Central memory CD4-positive, alpha-beta T cell (primary cell): Measurements from ENCODE around the gene SUV39H2.
"Not testable (repeated sequence)": the region's sequence is repeated elsewhere in the genome, so short reads cannot be mapped to it uniquely, and the experiment has no call there.

Experiments used
- DNase-seq: peaks from one replicate; pipeline ENCODE4 v3.0.0; 2022
- total RNA-seq, 3 experiments: gene quantifications; one replicate each; lab custom pipeline; 2026; lab: John Stamatoyannopoulos, UW

The SUV39H2 gene, protein sequence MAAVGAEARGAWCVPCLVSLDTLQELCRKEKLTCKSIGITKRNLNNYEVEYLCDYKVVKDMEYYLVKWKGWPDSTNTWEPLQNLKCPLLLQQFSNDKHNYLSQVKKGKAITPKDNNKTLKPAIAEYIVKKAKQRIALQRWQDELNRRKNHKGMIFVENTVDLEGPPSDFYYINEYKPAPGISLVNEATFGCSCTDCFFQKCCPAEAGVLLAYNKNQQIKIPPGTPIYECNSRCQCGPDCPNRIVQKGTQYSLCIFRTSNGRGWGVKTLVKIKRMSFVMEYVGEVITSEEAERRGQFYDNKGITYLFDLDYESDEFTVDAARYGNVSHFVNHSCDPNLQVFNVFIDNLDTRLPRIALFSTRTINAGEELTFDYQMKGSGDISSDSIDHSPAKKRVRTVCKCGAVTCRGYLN
- 6.4 to 30.2 (median 8.1) reads per million in 3 experiments for total RNA-seq

DNA sequence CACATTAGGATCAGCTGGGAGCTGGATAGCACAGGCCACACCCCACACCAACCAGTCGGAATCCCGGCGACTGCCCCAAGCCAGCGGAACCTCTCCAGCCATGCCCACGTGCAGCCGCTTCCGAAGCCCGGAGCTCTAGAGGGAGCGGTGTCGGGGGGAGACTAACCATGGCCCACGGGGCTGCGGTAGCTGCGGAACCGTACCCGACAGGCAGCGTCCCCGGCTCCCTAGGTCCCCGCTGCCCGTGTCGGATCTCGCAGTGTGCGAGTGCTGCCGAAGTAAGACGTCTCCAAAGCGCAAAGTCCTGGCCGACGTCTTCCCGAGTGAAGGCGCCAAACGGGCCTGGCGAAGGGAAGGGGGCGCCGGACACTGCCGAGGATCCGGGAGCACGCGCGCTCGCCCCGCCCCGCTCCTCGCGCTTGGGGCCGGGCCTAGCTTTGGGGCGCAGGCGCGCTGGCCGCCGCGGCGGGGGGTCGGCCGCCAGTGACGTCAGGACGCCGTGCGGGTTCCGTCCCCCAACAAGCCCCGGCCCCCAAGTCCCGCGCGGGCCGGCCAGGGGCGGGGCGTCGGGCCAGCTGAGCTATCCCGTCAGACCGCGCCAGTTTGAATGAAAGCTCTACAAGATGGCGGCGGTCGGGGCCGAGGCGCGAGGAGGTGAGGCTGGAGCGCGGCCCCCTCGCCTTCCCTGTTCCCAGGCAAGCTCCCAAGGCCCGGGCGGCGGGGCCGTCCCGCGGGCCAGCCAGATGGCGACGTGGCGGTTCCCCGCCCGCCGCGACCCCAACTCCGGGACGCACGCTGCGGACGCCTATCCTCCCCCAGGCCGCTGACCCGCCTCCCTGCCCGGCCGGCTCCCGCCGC is at the start of gene SUV39H2:
Gene SUV39H2 (plus strand): TSS at position 601 of the 858 bp plus-strand sequence. CDS start 23 bp downstream, at position 624.
- DNase-seq, result peak; percentile 88

DNA sequence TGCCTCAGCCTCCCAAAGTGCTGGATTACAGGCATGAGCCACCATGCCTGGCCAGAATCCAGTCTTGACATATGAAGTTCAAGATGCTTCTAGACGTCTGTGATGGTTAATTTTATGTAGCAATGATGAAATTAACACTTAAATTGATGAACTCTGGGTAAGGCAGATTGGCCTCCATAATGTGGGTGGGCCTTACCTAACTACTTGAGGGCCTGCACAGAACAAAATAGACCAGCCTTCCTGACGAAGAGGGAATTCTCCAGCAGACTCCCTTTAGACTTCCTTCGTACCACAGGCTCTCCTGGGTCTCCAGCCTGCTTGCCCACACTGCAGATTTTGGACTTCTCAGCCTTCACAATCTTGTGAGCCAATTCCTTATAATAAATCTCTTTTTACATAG is 45.6 kb upstream of the SUV39H2 start:
- DNase-seq, result no peak

DNA sequence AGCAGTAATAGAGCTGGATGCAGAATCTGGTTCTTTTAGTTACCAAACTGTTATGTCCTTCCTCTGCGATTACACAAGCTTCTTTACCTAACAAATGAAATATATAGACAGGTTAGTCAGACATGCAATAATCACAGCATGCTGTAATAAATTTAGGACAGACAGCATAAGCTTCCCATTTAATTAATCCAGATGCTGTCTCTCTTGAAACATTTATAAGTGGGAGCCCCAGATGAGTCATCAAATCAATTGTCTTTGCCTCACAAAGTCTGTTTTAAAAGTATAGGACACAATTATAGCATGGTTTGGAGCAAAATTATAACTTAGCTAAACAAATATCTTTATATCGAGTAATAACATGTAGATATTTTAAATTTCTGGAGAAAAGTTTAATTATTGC is 42.5 kb upstream of the SUV39H2 start:
- no peak for DNase-seq

DNA sequence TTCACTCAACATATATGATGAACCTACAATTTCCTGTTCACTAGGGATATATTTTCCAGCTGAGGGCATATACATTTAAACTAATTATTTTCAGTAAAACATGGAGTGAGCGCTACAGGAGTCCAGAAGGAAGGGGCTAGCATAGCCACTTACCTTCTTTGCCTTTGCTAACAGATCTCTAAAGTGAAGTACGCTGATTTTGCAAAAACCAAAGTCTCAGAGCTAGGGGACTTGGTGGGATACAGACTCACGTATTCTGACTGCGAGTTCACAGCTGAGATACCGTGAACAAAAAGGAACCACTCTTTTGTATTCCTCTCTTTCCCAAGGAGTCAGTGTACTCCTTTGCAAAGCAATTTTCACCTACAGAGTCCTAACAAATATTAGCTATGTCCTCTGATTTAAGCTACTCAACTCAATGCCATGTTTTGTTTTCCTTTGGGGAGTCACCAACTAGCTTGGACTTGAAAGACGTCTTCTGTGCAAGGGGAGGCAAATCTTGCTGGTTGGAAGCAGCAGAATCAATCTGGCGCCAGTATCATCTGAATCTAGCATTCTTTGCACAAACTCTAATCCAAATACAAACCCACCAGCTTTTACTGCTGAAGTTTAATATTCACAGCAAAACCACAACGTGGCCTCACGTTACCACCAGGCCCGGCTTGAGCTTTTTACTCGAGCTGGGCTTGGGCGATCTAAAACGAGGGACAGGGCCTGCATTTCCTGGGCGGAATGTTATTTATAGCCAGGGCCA is 41.5 kb upstream of the SUV39H2 start:
- no peak for DNase-seq

DNA sequence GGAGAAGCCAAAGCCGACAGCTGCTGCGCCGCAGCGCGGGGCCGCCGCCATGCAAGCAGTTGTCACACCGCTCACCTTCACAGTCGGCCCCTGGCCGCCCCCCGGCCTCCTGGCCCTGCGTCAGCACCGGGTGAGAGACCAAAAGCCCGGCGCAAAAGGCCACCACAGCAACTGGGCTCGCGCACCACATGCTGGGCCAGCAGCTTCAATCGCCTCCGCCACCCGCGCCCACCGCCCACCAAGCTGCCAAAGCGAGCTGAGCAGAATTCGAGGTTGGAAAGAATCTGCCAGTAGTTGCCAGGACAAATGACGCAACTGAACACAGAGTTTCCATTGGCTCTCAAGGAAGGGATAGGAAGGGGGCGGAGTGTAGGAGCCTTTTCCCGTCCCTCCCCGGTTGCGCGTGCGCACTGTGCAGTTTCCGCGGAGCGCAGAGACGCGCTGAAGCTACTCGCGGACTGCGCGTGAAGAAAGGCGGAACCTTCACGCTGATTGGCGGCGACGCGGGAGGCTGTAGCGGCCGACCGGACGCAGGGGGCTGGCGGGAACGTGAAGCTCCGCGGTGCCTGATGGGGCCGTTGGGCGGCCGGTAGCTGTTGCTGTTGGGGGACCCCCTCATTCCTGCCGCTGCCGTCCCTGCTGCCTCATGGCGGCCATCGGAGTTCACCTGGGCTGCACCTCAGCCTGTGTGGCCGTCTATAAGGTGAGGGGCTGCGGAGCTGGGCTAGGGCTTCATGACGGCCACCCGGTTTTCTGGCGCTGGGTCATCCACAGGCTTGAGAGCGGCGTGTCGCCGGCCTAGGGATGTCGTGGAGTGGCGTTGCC is 40.7 kb upstream of the SUV39H2 start, which contains the start of the genes CDNF, HSPA14 and MSANTD7:
Gene CDNF (minus strand): TSS at position 281 of the 825 bp plus-strand sequence. CDS start 91 bp downstream, at position 190.
Gene HSPA14 (plus strand): TSS at position 550 of the 825 bp plus-strand sequence. CDS start 97 bp downstream, at position 647.
Gene MSANTD7 (plus strand): TSS at position 550 of the 825 bp plus-strand sequence. CDS start 3,979 bp downstream, outside the sequence.
- DNase-seq, result peak; percentile 99

DNA sequence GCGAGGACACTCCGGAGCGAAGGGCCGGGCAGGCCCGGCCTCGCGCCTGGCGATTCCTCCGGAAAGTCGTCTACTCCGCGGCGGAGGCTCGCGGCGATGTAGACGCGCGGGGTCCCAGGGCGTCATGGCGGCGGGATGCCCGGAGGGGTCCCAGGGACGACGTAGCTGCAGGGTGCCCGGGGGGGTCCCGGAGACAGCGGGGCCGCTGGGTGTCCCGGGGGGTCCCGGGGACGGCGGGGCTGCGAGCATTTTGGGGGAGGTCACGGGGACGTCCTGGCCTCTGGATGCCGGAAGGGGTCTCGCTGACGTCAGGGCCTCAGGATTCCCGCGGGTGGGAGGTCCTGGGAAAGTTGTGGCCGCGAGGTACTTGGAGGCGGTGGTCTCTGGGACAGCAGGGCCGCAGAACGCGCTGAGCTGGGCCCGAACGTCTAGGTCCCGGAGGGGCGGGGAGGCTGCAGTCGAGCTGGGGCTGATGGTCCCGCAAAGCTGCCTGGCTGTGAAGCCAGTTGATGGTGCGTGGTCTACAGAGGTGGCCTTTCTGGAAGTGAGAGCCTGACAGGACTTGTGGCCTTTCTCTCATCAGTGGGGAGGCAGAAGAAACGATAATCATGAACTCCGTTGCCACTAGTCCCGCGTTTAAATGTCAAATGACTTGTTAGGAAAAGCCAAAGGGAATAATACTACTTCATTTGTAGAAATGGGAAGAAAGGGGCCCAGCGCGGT is 39.9 kb upstream of the SUV39H2 start:
- peak; percentile 24 for DNase-seq

DNA sequence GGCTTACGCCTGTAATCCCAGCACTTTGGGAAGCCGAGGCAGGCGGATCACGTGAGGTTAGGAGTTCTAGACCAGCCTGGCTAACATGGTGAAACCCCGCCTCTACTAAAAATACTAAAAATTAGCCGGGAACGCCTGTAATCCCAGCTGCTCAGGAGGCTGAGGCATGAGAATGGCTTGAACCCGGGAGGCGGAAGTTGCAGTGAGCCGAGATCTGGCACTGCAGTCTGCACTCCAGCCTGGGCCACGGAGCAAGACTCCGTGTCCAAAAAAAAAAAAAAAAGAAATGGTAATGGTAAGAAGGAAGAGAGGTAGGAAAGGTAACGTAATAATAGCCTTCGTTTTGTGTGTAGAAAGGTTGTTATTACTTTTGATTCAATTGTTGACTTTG is 39.4 kb upstream of the SUV39H2 start:
- no peak for DNase-seq

DNA sequence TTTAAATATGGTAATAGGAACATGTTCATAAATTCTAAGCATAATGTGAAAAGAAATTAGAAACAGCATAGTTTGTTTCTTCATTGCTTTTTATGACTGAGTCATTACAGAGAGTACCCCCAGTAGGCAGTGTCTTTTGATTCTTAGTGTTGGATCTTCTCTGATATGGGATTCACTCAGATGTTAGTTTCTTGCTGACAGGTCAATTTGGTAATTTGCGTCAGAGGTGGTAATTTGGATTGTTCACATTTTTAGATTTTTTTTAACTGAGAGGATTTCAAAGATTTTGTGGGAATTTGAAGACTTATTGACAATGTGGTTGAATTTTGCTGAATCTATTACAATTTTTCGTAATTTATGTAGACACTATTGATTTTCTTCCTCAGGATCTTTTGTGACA is 38.5 kb upstream of the SUV39H2 start:
- no peak for DNase-seq

DNA sequence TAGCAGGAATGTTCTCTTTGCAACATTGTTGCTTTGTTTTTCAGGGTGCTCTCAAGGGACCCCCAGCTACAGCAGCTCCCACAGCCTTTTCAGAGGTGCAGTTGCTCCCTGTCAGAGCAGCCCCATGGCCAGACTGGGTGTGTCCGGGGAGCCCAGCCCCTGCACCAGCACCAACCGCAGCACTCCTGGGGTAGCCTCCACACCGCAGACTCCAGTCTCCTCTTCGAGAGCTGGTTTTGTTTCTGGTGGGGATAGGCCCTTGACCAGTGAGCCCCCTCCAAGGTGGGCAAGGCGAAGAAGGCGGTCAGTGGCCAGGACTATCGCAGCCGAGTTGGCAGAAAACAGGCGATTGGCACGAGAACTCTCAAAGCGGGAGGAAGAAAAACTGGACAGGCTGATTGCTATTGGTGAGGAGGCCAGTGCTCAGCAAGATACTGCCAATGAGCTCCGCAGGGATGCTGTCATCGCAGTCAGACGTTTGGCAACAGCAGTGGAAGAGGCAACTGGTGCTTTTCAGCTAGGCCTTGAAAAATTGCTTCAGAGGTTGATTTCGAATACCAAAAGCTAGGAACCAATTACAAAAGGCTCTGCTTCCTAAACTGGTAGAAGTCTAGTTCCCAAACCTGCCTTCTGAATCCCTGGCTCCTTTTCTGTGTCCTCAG is 35.2 kb upstream of the SUV39H2 start:
- DNase-seq, result no peak

DNA sequence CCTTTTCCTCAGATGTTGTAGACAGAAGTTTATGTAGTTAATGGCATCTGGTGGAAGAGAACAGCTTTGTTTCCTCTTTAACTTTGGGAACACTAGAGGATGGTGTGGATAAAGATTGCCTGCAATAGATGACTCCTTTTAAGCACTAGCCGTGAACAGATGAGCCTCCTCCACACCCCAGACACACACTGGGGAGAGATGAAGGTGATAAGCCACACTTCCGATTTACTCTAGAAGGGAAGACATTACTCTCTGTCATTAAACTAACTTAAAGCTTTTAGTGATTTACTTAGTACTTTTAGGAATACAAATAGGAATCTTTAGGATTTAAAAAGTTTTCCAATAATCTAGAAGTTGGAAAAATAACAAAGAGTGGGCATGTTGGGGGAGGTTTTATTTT is 33.7 kb upstream of the SUV39H2 start:
- DNase-seq, result no peak

DNA sequence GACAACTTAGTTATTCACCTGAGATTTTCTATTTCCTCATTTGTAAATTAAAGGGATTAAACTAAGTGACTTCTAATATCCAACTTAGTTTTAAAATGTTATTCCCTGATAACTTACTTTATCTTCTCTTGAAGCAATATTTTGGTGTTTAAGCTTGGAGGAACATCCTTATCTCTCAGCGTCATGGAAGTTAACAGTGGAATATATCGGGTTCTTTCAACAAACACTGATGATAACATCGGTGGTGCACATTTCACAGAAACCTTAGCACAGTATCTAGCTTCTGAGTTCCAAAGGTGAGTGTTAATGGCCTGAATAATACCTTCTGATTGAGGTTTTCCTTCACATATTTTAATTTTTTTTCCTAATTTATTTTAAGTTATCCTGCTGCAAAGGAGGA is 26.4 kb upstream of the SUV39H2 start:
- no peak for DNase-seq

DNA sequence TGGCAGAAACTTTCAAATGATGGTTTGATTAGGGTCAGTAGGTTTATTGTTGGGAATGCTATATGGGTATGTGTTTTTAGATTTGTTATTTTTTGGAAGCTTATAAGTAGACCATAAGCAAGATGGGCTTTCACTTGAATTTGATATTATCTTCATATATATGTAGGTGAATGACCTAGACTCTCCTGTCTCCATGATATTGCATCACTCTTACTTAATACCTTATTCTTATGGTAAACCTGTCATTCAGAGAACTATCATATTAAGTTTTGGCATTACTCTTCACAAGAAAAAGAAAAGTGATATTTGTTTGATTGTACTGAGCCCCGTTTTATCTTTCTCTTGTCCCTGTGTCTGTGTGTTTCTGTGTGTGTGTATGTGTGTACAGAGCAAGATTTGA is 23.2 kb upstream of the SUV39H2 start:
- no peak for DNase-seq

DNA sequence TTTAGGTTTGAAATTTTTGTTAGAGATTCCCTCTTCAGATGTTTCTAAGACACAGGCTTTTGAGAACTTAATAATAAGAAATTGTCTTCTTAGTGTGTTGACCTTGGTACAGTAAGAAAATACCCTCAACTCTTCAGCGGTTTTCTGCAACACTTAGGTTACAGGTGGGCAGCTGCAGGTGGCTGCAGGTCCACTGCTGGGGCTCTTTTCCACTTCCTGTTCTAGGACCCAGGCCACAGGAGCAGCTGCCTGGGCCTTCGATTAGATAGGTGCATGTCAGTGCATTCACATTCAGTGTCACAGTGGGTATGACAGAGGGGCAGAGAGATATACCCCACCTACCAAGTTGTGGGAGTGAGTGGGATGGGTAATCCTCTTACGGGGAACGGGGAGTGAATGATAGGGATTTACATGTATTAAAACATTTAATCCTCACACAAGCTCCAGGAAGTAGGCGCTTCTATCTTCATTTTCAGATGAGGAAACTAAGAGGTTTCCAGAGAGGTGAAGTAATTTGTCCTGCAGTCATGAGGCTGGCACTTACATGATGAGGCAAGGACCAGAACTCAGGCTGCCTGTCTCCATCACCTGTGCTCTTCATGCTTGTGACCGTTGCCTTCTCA is 20.2 kb upstream of the SUV39H2 start:
- no peak for DNase-seq

DNA sequence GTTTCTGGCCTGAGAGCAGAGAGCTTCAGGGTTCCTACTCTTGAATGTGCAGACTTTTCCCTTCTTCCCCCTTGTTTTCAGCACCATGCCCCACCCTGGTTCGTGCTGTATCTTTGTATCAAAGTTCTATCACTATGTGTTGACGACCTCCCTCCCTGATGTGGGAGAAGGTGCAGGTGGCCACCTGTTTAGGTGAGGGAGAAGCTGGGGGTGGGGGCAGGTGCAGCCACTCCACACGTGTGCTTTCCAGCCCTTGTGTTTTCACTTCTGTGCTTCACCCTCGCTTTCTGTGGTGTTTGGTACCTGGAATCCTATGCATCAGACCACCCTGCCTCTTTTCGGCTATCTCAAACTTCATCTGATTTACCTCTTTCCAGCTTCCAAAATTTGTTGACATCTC is 19.6 kb upstream of the SUV39H2 start:
- no peak for DNase-seq

DNA sequence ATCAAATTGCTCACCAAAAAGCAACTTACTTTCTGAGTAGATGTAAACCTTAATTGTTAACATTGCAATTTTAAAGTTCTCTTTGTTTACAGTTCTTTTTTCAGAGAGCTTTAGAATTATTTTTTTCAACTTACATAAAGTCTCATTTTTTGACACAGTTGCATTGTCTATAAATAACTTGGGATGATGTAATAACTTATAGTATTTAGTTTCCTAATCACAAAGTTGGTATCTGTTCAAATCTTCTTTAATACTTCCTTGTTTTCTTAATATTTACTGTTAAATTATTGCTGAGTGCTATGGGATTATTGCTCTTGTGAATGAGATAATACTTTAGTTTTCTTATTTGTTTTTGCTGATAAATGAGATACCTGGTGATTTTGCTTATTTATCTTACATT is 18.9 kb upstream of the SUV39H2 start:
- no peak for DNase-seq

DNA sequence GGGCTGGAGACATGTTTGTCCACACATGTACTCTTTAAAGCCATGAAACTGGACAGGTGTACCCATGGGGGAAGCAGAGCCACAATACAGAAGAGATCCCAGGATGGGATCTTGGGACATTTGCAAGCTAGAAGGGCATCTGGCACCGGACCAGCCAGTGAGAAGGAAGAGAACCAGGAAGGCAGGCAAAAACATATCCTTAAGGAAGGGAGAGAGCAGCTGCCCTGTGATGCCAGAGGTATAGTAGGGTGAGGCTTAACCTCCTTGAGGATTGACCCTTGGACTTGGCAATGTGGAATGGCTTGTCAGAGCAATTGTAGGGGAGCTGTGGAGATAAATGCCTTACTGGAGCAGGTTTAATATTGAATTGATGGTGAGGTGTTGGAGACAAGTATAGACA is 17.9 kb upstream of the SUV39H2 start:
- DNase-seq, result no peak

DNA sequence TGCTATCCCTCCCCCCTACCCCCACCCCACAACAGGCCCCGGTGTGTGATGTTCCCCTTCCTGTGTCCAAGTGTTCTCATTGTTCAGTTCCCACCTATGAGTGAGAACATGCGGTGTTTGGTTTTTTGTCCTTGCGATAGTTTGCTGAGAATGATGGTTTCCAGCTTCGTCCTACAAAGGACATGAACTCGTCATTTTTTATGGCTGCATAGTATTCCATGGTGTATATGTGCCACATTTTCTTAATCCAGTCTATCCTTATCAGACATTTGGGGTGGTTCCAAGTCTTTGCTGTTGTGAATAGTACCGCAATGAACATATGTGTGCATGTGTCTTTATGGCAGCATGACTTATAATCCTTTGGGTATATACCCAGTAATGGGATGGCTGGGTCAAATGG is 14.2 kb upstream of the SUV39H2 start:
- DNase-seq, result not testable (repeated sequence)

DNA sequence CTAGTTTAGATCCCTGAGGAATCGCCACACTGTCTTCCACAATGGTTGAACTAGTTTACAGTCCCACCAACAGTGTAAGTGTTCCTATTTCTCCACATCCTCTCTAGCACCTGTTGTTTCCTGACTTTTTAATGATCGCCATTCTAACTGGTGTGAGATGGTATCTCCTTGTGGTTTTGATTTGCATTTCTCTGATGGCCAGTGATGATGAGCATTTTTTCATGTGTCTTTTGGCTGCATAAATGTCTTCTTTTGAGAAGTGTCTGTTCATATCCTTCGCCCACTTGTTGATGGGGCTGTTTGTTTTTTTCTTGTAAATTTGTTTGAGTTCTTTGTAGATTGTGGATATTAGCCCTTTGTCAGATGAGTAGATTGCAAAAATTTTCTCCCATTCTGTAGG is 13.8 kb upstream of the SUV39H2 start:
- DNase-seq, result not testable (repeated sequence)

DNA sequence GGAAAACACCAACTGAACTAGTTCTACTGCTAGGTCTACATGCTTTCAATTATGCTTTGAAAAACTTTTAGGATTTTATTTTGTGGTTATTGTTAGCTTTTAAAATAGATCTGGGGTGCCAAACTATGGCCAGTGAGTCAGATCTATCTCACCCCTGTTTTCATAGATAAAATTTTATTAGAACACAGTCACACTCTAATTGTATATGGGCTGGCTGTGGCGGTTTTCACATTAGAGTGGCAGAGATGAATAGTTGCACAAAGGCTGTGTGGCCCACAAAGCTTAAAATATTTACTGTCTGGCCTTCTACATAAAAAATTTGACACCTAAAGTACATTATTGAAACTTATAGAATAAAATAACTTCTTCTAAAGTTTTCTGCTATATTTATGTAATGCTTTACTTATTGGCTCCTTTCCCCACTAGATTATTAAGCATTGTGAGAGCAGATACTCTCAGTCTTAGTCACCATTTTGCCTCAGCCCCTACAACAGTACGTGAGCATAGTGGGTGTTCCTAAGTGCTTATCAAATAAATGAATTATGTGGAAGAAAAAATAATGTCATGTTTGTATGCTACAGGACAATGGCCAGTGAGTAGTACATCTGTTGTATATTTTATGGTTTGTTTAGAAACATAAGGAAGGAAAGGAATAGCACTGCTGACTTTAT is 5.4 kb upstream of the SUV39H2 start:
- no peak for DNase-seq
